ENCODE results near the gene WDPCP.

DNA sequence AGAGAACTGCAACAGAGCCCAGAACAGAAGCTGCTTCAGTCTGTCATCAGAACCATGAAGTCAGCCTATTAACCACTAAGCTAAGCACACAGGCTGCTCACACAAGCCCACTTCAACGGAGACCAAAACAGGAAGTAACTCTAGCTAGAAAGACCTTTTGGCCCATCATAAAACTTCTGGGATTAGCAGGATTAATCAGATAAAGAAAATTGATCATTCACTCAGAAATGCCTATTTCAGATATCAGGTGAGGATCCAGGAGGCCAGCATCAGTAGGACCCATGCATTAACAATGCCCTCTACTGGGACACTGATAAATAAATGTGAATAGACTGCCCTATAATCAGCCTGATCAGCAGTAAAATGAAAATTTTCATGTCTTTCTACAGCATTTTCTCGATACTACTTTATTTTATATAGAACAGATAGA, 101.4 kb downstream of the WDPCP start:
- TF ChIP-seq, protein P1, sequence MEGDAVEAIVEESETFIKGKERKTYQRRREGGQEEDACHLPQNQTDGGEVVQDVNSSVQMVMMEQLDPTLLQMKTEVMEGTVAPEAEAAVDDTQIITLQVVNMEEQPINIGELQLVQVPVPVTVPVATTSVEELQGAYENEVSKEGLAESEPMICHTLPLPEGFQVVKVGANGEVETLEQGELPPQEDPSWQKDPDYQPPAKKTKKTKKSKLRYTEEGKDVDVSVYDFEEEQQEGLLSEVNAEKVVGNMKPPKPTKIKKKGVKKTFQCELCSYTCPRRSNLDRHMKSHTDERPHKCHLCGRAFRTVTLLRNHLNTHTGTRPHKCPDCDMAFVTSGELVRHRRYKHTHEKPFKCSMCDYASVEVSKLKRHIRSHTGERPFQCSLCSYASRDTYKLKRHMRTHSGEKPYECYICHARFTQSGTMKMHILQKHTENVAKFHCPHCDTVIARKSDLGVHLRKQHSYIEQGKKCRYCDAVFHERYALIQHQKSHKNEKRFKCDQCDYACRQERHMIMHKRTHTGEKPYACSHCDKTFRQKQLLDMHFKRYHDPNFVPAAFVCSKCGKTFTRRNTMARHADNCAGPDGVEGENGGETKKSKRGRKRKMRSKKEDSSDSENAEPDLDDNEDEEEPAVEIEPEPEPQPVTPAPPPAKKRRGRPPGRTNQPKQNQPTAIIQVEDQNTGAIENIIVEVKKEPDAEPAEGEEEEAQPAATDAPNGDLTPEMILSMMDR (IDR thresholded peaks at IDR 0.05): no peak
- no peak for TF ChIP-seq POLR2A (IDR thresholded peaks at IDR 0.05)
